Esophagus muscularis mucosa (tissue), 4 donors: Measurements from ENCODE around the gene CARS1. TPM values are rescaled to one million over a fixed set of nuclear protein-coding genes. Genes with fewer than 3 reads are reported as not detected.

Experiments used
- DNase-seq: peaks from one replicate; pipeline ENCODE4 v3.0.0-alpha.2; 2017; ENCODE audit errors: extremely low spot score
- H3K27ac ChIP-seq, 4 donors: fragments of 200-600 bp; sonication (generic); replicated peaks in 1 of 4; 1 replicate in 3 of 4; 2 replicates in 1 of 4; pipeline ENCODE4 v1.5.1; 2016 to 2019; ENCODE audit warnings: mild to moderate bottlenecking in 1 of 4
- H3K27me3 ChIP-seq, 4 donors: fragments of 200-600 bp; sonication (generic); one replicate each; pipeline versions ENCODE4 v1.5.1 to v1.6.0; 2016 to 2019
- H3K36me3 ChIP-seq, 4 donors: fragments of 200-600 bp; sonication (generic); one replicate each; pipeline ENCODE4 v1.5.1; 2016 to 2019
- H3K4me1 ChIP-seq, 4 donors: fragments of 200-600 bp; sonication (generic); one replicate each; pipeline ENCODE4 v1.5.1; 2016 to 2019
- H3K4me3 ChIP-seq, 4 donors: fragments of 200-600 bp; sonication (generic); 1 replicate in 2 of 4; 2 replicates in 2 of 4; pipeline ENCODE4 v1.5.1; 2016 to 2019; ENCODE audit warnings: mild to moderate bottlenecking in 4 of 4, moderate library complexity in 1 of 4
- H3K9me3 ChIP-seq, 4 donors: fragments of 200-600 bp; sonication (generic); 1 replicate in 3 of 4; 2 replicates in 1 of 4; pipeline ENCODE4 v1.5.1; 2016 to 2019
- EP300 ChIP-seq: sonication (generic); formaldehyde crosslinking; IDR thresholded peaks from one replicate; pipeline ENCODE4 v1.6.1; 2017; ENCODE audit warnings: antibody characterized with exemption
- POLR2A ChIP-seq: fragments of 450-650 bp; IDR thresholded peaks from one replicate; pipeline ENCODE4 v1.6.1; 2017; ENCODE audit warnings: antibody characterized with exemption, moderate library complexity, mild to moderate bottlenecking, low read depth
- POLR2AphosphoS5 ChIP-seq, 2 donors: sonication (generic); formaldehyde crosslinking; IDR thresholded peaks; one replicate each; pipeline ENCODE4 v1.6.1; 2017; ENCODE audit warnings: antibody characterized with exemption in 2 of 2
- WGBS: methylation state at CpG from one replicate; pipeline ENCODE4 v1.1.5; 2018; 5-methylcytosine and 5-hydroxymethylcytosine counted together
- intact Hi-C: fragments of 100-400 bp; cut with DNase I; formaldehyde crosslinking; loops from one replicate; pipeline ENCODE4 v1.15.1; 2023
- total RNA-seq, 4 donors: library from RNA; depleted of rRNA; stranded (reverse); fragments of >200 nt; gene quantifications; one replicate each; pipeline versions ENCODE4 v1.1.0 to v1.2.1, GENCODE V29; 2016
- TF ChIP-seq, protein P1 (sequence below), 3 experiments: fragments of 200-600 bp in 2 of 3; fragments of 450-650 bp in 1 of 3; sonication (generic) in 2 of 3; IDR thresholded peaks; one replicate each; pipeline ENCODE4 v1.5.1; 2017 to 2019; ENCODE audit warnings: antibody characterized with exemption in 3 of 3, mild to moderate bottlenecking in 2 of 3, moderate library complexity in 1 of 3

The CARS1 gene
- total RNA-seq, 4 donors from 2014 or later, result 30.3 to 35.6 (median 34.9) TPM

DNA sequence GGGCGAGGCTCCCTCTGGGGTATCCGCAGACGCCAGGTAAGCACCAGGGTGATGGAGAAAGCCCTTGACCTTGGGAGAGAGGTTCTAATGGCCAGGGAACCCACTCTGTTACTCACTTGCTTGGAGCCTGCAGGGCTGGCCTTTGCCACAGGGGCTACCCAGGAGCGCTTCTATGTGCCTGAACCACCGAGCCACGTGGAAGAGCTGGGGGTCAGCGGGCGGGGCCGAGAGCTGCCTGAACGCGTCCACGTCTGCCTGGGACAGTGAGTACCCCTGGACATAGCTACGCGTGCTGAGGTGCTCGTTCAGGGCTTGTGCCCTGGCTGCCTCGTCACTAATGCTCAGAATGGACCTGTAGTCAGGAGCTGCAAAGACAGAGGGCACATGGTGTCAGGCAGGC, 9.6 kb downstream of the CARS1 start:
- TF ChIP-seq, protein P1, sequence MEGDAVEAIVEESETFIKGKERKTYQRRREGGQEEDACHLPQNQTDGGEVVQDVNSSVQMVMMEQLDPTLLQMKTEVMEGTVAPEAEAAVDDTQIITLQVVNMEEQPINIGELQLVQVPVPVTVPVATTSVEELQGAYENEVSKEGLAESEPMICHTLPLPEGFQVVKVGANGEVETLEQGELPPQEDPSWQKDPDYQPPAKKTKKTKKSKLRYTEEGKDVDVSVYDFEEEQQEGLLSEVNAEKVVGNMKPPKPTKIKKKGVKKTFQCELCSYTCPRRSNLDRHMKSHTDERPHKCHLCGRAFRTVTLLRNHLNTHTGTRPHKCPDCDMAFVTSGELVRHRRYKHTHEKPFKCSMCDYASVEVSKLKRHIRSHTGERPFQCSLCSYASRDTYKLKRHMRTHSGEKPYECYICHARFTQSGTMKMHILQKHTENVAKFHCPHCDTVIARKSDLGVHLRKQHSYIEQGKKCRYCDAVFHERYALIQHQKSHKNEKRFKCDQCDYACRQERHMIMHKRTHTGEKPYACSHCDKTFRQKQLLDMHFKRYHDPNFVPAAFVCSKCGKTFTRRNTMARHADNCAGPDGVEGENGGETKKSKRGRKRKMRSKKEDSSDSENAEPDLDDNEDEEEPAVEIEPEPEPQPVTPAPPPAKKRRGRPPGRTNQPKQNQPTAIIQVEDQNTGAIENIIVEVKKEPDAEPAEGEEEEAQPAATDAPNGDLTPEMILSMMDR (IDR thresholded peaks at IDR 0.05), result no peak
- TF ChIP-seq EP300, result no peak
- TF ChIP-seq POLR2A, result no peak
- no peak for TF ChIP-seq POLR2AphosphoS5 (IDR thresholded peaks at IDR 0.05)
- no peak overlapping the region for H3K27ac ChIP-seq
- intact Hi-C loops, result no loop called here
- WGBS, result 96% methylated on average over 5 of the region's 16 CpGs
- DNase-seq, result no peak
- no peak overlapping the region for H3K4me3 ChIP-seq
- H3K36me3 ChIP-seq, result peaks cover 0 to 34% (median 26%) of the 10 kb centered on the region in 4 donors
- H3K27me3 ChIP-seq, result no peaks in the 10 kb centered on the region
- H3K9me3 ChIP-seq, result no peaks in the 10 kb centered on the region
- H3K4me1 ChIP-seq, result peaks cover 36 to 86% (median 68%) of the 10 kb centered on the region in 4 donors

DNA sequence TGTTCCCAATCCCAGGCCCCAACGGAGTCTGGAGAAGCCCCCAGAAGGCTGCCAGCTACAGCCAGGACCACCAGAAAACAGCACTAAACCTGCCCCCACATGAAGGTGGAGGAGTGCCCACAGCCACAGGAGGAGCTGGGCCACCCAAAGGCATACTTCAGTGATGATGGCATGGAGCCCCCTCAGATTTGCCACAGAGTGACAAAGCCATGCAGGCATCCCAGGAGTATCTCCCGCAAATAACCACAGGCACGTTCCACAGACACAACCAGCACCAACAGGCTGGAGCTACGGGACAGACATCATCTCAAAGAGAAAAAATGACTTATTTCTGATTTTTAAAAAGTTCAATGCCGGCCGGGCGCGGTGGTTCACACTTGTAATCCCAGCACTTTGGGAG, 10.6 kb downstream of the CARS1 start:
- 84% methylated on average over 7 of the region's 8 CpGs for WGBS
- no peak for DNase-seq
- Histone ChIP-seq H3K9me3 (no peaks in the 10 kb centered on the region), H3K36me3 (peaks cover 0 to 33% (median 26%) of the 10 kb centered on the region in 4 donors), H3K27ac (no peak overlapping the region), H3K27me3 (no peaks in the 10 kb centered on the region), H3K4me3 (no peak overlapping the region), H3K4me1 (peaks cover 36 to 86% (median 66%) of the 10 kb centered on the region in 4 donors)
- TF ChIP-seq POLR2A (no peak), POLR2AphosphoS5 (IDR thresholded peaks at IDR 0.05) (no peak), EP300 (no peak)
- TF ChIP-seq, protein P1 (IDR thresholded peaks at IDR 0.05), result no peak
- intact Hi-C loops, result no loop called here

DNA sequence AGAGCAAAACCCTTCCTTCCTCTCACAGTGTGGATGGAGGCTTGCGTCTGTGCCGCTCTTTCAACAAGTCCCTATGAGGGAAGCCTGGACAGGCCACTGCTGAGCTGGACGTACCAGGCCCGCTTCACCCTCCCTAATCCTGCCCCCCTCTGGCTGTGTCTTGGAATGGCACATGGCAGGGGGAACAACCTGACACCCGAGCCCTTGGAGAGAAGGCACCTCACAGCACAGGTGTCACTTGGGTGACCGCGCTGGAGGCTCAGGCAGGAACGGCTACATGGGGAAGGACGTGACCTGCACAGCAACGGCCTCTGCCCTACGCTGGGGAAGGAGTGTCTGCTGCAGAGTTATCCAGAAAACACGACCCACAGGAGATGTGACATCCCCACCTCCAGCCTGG, 11.0 kb downstream of the CARS1 start:
- H3K9me3 ChIP-seq, result no peaks in the 10 kb centered on the region
- no peak for DNase-seq
- H3K27ac ChIP-seq, result no peak overlapping the region
- no peak overlapping the region for H3K4me3 ChIP-seq
- intact Hi-C loops, result no loop called here
- H3K4me1 ChIP-seq, result peaks cover 37 to 83% (median 62%) of the 10 kb centered on the region in 4 donors
- TF ChIP-seq EP300 (no peak), POLR2AphosphoS5 (IDR thresholded peaks at IDR 0.05) (no peak), POLR2A (no peak)
- TF ChIP-seq, protein P1 (IDR thresholded peaks at IDR 0.05), result no peak
- no peaks in the 10 kb centered on the region for H3K27me3 ChIP-seq
- 86% methylated on average over 7 of the region's 12 CpGs for WGBS
- peaks cover 0 to 37% (median 28%) of the 10 kb centered on the region in 4 donors for H3K36me3 ChIP-seq

DNA sequence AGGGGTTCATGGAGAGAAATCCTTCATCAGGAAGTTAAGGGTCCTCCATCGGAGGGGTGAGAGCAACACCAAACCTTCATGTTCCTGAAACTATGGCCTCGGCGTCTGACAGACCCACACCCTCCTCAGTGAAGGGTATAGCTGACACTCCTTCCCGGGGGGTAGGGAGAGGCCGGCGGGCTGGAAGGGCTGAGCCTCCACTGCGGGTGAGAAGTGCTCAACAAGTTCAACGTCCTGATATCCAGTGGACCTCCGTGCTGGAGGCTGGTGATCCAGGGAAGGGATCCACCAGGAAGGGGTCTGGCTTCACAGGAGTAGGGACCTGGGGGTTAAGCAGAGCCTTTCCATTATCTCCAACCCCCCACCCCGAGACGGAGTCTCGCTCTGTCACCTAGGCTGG, 12.3 kb downstream of the CARS1 start:
- Histone ChIP-seq H3K27me3 (no peaks in the 10 kb centered on the region), H3K36me3 (peaks cover 0 to 49% (median 40%) of the 10 kb centered on the region in 4 donors), H3K4me3 (no peak overlapping the region), H3K4me1 (peaks cover 36 to 70% (median 49%) of the 10 kb centered on the region in 4 donors), H3K9me3 (no peaks in the 10 kb centered on the region), H3K27ac (no peak overlapping the region)
- no peak for TF ChIP-seq EP300
- TF ChIP-seq POLR2A, result no peak
- no peak for TF ChIP-seq POLR2AphosphoS5 (IDR thresholded peaks at IDR 0.05)
- TF ChIP-seq, protein P1 (IDR thresholded peaks at IDR 0.05), result no peak
- 91% methylated on average over 9 of the region's 12 CpGs for WGBS
- intact Hi-C loops, result no loop called here
- DNase-seq, result no peak

DNA sequence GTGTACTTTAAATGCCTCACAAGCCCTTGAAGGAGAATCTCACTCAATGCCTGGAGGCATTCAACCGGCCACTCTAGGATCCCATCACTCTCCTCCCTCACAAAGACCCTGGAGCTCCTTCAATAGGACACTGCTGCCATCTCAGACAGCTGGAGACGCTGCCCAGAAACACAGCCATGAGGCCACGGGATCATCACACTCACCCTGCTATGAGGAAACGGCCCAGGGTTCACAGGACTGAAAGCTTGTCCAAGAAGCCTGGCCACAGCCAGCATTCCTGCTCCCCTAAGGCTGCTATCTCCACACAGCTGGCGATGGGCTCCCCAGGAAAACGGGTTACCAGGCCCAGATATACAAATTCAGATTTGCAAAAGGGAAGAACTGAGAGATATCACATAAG, 13.2 kb downstream of the CARS1 start:
- H3K9me3 ChIP-seq, result no peaks in the 10 kb centered on the region
- H3K4me1 ChIP-seq, result peaks cover 28 to 61% (median 40%) of the 10 kb centered on the region in 4 donors
- no peaks in the 10 kb centered on the region for H3K27me3 ChIP-seq
- no peak for TF ChIP-seq EP300
- TF ChIP-seq, protein P1 (IDR thresholded peaks at IDR 0.05), result no peak
- no peak for TF ChIP-seq POLR2A
- TF ChIP-seq POLR2AphosphoS5 (IDR thresholded peaks at IDR 0.05), result no peak
- H3K27ac ChIP-seq, result peak overlapping the region in 3 of 4 donors; percentile 17 to 63 (median 59)
- no peak for DNase-seq
- WGBS, result 94% methylated on average over 2 of the region's 6 CpGs
- intact Hi-C loops, result no loop called here
- H3K36me3 ChIP-seq, result peaks cover 5 to 58% (median 47%) of the 10 kb centered on the region in 4 donors
- H3K4me3 ChIP-seq, result no peak overlapping the region
